HCT116 (cell line): ENCODE data around the gene CCL21.

Source experiments
- CBX3 ChIP-seq: IDR thresholded peaks from 2 replicates; pipeline ENCODE4 v1.6.1; 2012; ENCODE audit warnings: low read depth
- CEBPB ChIP-seq: IDR thresholded peaks from 2 replicates; pipeline ENCODE4 v1.6.1; 2012; ENCODE audit warnings: low read depth
- EZH2 ChIP-seq: fragments of 200-600 bp; sonication (generic); IDR thresholded peaks from 2 replicates; pipeline ENCODE4 v1.6.1; 2017; ENCODE audit warnings: antibody characterized with exemption, mixed run types
- EZH2phosphoT487 ChIP-seq: fragments of 200-600 bp; IDR thresholded peaks from 2 replicates; pipeline ENCODE4 v1.6.1; 2018; ENCODE audit warnings: antibody characterized with exemption, borderline replicate concordance
- FOSL1 ChIP-seq: IDR thresholded peaks from 2 replicates; pipeline ENCODE4 v1.6.1; 2012; ENCODE audit warnings: low read depth
- POLR2A ChIP-seq: IDR thresholded peaks from 2 replicates; pipeline ENCODE4 v1.7.0; 2011; ENCODE audit warnings: borderline replicate concordance; ENCODE audit not compliant: insufficient read depth, insufficient read length; ENCODE audit errors: extremely low read depth
- POLR2AphosphoS5 ChIP-seq: IDR thresholded peaks from 2 replicates; pipeline ENCODE4 v1.6.1; 2011; ENCODE audit warnings: mild to moderate bottlenecking, low read depth, low read length, moderate library complexity
- RAD21 ChIP-seq: IDR thresholded peaks from 2 replicates; pipeline ENCODE4 v1.6.1; 2012; ENCODE audit warnings: low read depth, mild to moderate bottlenecking
- SP1 ChIP-seq: IDR thresholded peaks from 2 replicates; pipeline ENCODE4 v1.6.1; 2012; ENCODE audit warnings: low read depth
- ZNF274 ChIP-seq: fragments of 200-500 bp; sonication (Bioruptor generic); IDR thresholded peaks from 2 replicates; pipeline ENCODE4 v1.6.1; 2014; ENCODE audit warnings: mild to moderate bottlenecking, low read depth, low read length, inconsistent platforms
- TF ChIP-seq, protein P1 (sequence below), 3 experiments: fragments of 200-600 bp in 1 of 3; sonication (generic) in 1 of 3; IDR thresholded peaks in 2 of 3; conservative IDR thresholded peaks in 1 of 3; 2 replicates each; pipeline ENCODE4 v1.5.1; 2012 to 2017; ENCODE audit warnings: low read depth in 2 of 3, low read length in 2 of 3, antibody characterized with exemption in 1 of 3, borderline replicate concordance in 1 of 3, control low read depth in 1 of 3, mild to moderate bottlenecking in 1 of 3, mixed read lengths in 1 of 3, mixed run types in 1 of 3, moderate library complexity in 1 of 3; ENCODE audit not compliant: insufficient read depth in 1 of 3
- TF ChIP-seq, protein P2 (sequence below): IDR thresholded peaks from 2 replicates; pipeline ENCODE4 v1.6.1; 2012; ENCODE audit warnings: low read depth
- TF ChIP-seq, protein P3 (sequence below): IDR thresholded peaks from 2 replicates; pipeline ENCODE4 v1.6.1; 2011; ENCODE audit warnings: mild to moderate bottlenecking, low read length, moderate library complexity; ENCODE audit not compliant: insufficient replicate concordance; ENCODE audit errors: extremely low read depth
- TF ChIP-seq, protein P4 (sequence below): IDR thresholded peaks from 2 replicates; pipeline ENCODE4 v1.6.1; 2012

DNA sequence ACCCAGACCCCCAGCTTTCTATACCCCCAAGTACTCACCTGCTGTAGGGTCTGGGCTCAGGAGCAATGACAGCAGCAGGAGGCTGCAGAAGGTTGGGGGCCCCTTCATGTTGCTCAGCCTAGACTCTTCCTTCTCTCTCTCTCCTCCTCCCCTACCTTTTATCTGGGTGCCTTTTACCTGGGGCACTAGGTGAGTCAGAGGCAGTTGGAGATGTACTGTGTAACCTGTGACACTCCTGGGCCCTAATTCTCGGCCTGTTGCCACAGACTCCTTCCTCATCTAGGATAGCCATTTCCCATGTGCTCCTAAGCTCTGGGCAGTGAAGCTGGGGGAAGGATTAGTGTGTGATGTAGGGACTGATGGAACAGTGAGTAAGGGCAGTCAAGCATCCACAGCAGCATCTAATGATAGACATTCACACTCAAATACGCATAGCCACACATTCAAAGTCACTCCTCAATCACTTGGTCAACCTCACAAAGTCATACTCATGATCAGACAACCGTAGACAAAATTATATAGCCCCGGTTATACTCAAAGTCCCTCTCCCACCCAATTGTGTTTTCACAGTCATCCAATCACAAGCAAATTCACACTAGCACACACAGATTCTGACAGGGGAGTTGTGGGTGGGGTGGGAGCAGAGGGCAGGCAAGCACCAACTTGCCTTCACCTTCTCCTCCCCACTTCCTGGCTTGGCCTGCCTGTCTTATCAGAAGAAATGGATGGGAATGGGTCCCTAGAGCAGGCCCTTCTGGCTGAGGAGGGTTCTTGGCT lies 47.2 kb downstream of the CCL21 start, which contains the start of gene CCL27:
- no peak for TF ChIP-seq EZH2phosphoT487
- TF ChIP-seq, protein P1, sequence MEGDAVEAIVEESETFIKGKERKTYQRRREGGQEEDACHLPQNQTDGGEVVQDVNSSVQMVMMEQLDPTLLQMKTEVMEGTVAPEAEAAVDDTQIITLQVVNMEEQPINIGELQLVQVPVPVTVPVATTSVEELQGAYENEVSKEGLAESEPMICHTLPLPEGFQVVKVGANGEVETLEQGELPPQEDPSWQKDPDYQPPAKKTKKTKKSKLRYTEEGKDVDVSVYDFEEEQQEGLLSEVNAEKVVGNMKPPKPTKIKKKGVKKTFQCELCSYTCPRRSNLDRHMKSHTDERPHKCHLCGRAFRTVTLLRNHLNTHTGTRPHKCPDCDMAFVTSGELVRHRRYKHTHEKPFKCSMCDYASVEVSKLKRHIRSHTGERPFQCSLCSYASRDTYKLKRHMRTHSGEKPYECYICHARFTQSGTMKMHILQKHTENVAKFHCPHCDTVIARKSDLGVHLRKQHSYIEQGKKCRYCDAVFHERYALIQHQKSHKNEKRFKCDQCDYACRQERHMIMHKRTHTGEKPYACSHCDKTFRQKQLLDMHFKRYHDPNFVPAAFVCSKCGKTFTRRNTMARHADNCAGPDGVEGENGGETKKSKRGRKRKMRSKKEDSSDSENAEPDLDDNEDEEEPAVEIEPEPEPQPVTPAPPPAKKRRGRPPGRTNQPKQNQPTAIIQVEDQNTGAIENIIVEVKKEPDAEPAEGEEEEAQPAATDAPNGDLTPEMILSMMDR (IDR thresholded peaks at IDR 0.05 in 2 of 3, conservative IDR thresholded peaks at IDR 0.05 in 1 of 3; ENCODE audit: borderline replicate concordance in 1 of 3, insufficient read depth in 1 of 3, low read depth in 2 of 3, low read length in 2 of 3), result no peak
- TF ChIP-seq CEBPB, result no peak
- TF ChIP-seq FOSL1, result no peak
- TF ChIP-seq, protein P2, sequence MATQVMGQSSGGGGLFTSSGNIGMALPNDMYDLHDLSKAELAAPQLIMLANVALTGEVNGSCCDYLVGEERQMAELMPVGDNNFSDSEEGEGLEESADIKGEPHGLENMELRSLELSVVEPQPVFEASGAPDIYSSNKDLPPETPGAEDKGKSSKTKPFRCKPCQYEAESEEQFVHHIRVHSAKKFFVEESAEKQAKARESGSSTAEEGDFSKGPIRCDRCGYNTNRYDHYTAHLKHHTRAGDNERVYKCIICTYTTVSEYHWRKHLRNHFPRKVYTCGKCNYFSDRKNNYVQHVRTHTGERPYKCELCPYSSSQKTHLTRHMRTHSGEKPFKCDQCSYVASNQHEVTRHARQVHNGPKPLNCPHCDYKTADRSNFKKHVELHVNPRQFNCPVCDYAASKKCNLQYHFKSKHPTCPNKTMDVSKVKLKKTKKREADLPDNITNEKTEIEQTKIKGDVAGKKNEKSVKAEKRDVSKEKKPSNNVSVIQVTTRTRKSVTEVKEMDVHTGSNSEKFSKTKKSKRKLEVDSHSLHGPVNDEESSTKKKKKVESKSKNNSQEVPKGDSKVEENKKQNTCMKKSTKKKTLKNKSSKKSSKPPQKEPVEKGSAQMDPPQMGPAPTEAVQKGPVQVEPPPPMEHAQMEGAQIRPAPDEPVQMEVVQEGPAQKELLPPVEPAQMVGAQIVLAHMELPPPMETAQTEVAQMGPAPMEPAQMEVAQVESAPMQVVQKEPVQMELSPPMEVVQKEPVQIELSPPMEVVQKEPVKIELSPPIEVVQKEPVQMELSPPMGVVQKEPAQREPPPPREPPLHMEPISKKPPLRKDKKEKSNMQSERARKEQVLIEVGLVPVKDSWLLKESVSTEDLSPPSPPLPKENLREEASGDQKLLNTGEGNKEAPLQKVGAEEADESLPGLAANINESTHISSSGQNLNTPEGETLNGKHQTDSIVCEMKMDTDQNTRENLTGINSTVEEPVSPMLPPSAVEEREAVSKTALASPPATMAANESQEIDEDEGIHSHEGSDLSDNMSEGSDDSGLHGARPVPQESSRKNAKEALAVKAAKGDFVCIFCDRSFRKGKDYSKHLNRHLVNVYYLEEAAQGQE, result no peak
- TF ChIP-seq ZNF274, result no peak
- TF ChIP-seq CBX3, result no peak
- TF ChIP-seq, protein P3, sequence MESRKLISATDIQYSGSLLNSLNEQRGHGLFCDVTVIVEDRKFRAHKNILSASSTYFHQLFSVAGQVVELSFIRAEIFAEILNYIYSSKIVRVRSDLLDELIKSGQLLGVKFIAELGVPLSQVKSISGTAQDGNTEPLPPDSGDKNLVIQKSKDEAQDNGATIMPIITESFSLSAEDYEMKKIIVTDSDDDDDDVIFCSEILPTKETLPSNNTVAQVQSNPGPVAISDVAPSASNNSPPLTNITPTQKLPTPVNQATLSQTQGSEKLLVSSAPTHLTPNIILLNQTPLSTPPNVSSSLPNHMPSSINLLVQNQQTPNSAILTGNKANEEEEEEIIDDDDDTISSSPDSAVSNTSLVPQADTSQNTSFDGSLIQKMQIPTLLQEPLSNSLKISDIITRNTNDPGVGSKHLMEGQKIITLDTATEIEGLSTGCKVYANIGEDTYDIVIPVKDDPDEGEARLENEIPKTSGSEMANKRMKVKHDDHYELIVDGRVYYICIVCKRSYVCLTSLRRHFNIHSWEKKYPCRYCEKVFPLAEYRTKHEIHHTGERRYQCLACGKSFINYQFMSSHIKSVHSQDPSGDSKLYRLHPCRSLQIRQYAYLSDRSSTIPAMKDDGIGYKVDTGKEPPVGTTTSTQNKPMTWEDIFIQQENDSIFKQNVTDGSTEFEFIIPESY, result no peak
- no peak for TF ChIP-seq EZH2
- no peak for TF ChIP-seq SP1
- TF ChIP-seq RAD21, result no peak
- no peak for TF ChIP-seq POLR2A
- TF ChIP-seq POLR2AphosphoS5, result no peak
- TF ChIP-seq, protein P4, sequence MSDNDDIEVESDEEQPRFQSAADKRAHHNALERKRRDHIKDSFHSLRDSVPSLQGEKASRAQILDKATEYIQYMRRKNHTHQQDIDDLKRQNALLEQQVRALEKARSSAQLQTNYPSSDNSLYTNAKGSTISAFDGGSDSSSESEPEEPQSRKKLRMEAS, result no peak
